HG03175 (cell line): ENCODE measurements around the gene SMIM3.

Experiments used
- ATAC-seq: cut with Tn5 transposase; IDR thresholded peaks from one replicate; pipeline ENCODE4 v1.9.1; 2021; ENCODE audit warnings: mild to moderate bottlenecking, moderate library complexity; ENCODE audit not compliant: unreplicated experiment

Gene SMIM3

DNA sequence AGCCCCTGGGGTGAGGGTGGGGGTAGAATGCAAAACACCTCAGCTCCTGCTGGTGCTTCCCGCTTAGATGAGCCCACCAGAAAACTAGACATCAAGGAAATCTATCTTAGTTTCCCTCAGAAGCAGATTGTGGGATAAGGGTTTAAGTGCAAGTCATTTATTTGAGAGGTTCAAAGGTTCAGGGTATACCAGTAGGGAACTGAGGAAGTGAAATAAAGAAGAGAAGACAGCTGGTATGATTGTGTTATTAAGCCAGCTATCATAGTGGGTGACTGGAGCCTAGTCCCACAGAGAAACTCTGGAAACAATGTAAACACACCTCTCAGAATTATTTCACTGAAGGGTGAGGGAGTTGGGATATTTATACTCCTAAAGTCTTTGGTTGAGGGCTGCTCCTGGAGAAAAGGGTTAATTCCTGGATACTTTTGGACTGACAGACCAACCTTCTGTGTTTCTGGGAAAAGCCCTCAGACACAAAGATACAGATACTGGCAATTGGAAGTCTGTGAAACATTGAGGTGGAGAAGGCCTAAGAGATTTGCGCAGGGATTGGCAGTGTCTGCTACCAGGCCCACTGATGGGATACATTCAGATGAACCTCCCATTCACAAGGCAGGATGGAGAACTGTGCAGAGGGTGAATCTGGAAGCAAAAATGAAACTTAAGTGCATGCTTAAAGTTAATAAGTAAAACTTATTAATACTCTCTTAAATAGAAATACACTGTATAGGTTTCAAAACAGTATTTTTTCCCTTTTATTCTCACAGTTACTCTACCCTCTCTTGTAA lies 13.4 kb upstream of the SMIM3 start:
- ATAC-seq, result peak; percentile 57

DNA sequence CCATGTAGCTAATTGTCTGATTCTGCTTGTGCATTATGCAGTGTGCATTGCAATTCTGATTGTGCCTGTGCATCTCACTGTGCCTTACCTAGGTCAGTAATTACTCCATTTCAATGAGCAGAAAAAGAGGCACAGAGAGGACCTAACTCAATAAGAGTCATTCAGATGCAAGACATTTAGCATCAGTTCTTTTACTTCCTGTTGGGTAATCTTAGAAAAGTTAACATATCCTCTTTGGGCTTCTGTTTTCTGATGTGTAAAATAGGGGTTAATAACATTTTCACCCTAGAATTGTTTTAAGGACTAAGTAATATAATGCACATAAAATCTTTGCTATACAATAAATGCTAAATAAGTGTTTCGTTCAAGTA lies 12.8 kb upstream of the SMIM3 start:
- no peak for ATAC-seq

- ATAC-seq, result no peak
These were observed 12.3 kb upstream of the SMIM3 start for GRCh38 chr5:150766251-150766650.

GRCh38 chr5:150771034-150771795 lies 7.3 kb upstream of the SMIM3 start:
- no peak for ATAC-seq

- ATAC-seq, result no peak
These were observed 4.4 kb upstream of the SMIM3 start for GRCh38 chr5:150774145-150774544.

DNA sequence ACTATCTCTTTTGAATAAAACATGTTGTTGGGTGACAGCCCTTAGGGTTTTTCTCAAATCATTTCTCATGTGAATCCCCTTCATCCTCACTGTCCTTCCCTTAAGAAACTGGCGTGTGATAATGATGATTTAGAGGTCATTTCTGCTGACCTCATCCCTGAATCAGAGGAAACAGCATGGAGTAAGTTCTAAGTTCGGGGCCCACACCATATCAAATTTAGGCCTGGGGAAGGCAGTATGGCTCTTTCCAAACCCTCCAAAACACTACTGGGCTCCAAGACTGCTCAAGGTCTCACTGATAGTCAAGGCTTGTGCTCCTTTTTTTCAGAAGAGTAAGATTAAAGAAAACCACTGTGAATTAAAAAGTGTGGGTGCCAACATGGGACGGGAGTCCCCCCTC lies 872 bp upstream of the SMIM3 start:
- ATAC-seq, result no peak

- ATAC-seq, result no peak
These were observed 455 bp upstream of the SMIM3 start for GRCh38 chr5:150778088-150778516.

DNA sequence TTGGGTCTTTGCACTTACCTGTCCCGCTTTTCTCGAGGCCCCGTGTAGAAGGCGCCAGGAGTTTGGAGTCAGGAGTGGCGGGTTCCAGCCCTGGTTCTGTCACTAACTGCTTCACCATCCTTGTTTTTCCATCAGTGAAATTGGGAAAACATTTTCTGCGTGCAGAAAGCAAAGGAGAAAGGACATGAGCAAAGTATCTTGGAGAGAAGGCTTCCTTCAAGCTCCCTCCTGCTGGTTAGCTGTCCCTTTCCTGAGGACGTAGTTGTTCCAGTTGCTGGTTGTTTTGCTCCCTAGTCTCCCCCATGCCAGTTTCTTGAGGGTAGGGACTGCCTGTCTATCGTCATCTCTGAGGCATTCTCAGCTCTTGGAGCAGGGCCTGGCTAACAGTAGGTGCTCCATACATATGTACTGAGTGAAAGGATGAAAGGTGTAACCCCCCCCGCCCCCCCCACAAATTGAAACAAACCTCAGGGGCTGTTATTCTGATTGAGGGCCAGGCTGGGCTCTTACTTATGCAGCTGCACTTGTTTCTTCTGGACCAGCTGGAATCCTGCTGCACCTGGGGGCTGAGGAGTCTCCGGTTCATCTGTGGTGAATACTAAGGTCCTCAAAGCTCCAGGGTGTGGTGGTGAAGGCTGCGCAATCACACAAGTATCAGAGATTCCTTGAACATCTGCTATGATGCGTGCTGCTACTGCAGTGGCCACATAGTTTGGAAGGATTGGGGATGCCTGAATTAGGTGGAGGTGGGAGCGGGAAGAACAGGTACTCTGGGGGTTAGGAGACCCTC lies 1.0 kb downstream of the SMIM3 start:
- no peak for ATAC-seq

- peak; percentile 48 for ATAC-seq
These were observed 1.7 kb downstream of the SMIM3 start for GRCh38 chr5:150780187-150780692.

- ATAC-seq, result no peak
These were observed 2.3 kb downstream of the SMIM3 start for GRCh38 chr5:150780816-150781221.

GRCh38 chr5:150781706-150782614 lies 3.4 kb downstream of the SMIM3 start:
- ATAC-seq, result no peak

DNA sequence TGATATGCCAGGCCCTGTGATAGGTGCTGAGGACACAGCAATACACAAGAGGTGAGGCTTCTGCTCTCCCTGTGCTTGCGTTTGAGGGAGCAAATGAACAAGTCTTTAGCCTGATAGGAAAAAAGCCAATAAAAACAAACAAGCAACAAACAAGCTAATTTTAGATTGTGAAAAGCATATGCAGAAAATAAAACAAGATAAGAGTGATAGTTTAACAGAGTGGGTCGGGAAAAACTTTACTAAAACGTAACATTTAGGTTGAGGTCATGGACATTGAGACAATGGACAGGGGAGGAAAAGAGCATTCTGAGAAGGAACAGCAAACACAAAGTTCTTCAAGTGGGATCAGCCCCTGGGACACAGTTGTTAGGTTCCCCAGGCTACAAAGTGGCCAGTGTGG lies 4.3 kb downstream of the SMIM3 start:
- no peak for ATAC-seq

- ATAC-seq, result peak; percentile 63
These were observed 4.9 kb downstream of the SMIM3 start for GRCh38 chr5:150783422-150783928.

- no peak for ATAC-seq
These were observed 7.4 kb downstream of the SMIM3 start for GRCh38 chr5:150785950-150786349.

GRCh38 chr5:150786876-150787275 lies 8.3 kb downstream of the SMIM3 start:
- ATAC-seq, result no peak

- ATAC-seq, result no peak
These were observed 9.1 kb downstream of the SMIM3 start for GRCh38 chr5:150787656-150788055.

- ATAC-seq, result no peak
These were observed 10.4 kb downstream of the SMIM3 start for GRCh38 chr5:150788977-150789376.

- no peak for ATAC-seq
These were observed 10.9 kb downstream of the SMIM3 start for GRCh38 chr5:150789450-150789849.

GRCh38 chr5:150789943-150790611 lies 11.5 kb downstream of the SMIM3 start:
- ATAC-seq, result peak; percentile 95
